Measurements from ENCODE around the gene KCTD3.

Gene KCTD3

GRCh38 chr1:215661033-215661432 lies 93.9 kb downstream of the KCTD3 start:
- DNase-seq: no peak

- DNase-seq: no peak
Observed at GRCh38 chr1:215665215-215665614, 98.1 kb downstream of the KCTD3 start.

GRCh38 chr1:215667761-215668160 lies 100.7 kb downstream of the KCTD3 start:
- no peak for DNase-seq

- no peak for DNase-seq
Observed at GRCh38 chr1:215669806-215670491, 102.8 kb downstream of the KCTD3 start.

Measured in T-helper 2 cell (primary cell).